GM18858 (cell line): ENCODE results near the gene MFAP1.
A peak's percentile ranks its signal among the peaks of the same experiment; 100 is the strongest.
"Not testable (repeated sequence)": the region's sequence is repeated elsewhere in the genome, so short reads cannot be mapped to it uniquely, and the experiment has no call there.

Experiments used
- ATAC-seq: cut with Tn5 transposase; IDR thresholded peaks from one replicate; pipeline ENCODE4 v1.9.1; 2021; ENCODE audit not compliant: unreplicated experiment

MFAP1 gene

GRCh38 chr15:43825305-43825704, 815 bp upstream of the MFAP1 start:
- not testable (repeated sequence) for ATAC-seq

- ATAC-seq, result no peak
These were observed 3.0 kb downstream of the MFAP1 start for GRCh38 chr15:43821505-43821904.

DNA sequence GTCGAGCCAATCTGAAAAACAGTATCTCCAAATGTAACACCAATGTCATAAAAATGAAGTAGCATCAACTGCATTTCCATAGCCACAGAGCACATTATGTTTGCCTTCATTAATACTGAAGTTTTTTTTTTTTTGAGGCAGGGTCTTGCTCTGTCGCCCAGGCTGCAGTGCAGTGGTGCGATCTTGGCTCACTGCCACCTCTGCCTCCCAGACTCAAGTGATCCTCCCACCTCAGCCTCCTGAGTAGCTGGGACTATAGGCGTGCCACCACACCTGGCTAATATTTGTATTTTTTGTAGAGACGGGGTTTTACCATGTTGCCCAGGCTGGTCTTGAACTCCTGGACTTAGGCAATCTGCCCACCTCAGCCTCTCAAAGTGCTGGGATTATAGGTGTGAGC, 9.4 kb downstream of the MFAP1 start:
- ATAC-seq, result not testable (repeated sequence)

DNA sequence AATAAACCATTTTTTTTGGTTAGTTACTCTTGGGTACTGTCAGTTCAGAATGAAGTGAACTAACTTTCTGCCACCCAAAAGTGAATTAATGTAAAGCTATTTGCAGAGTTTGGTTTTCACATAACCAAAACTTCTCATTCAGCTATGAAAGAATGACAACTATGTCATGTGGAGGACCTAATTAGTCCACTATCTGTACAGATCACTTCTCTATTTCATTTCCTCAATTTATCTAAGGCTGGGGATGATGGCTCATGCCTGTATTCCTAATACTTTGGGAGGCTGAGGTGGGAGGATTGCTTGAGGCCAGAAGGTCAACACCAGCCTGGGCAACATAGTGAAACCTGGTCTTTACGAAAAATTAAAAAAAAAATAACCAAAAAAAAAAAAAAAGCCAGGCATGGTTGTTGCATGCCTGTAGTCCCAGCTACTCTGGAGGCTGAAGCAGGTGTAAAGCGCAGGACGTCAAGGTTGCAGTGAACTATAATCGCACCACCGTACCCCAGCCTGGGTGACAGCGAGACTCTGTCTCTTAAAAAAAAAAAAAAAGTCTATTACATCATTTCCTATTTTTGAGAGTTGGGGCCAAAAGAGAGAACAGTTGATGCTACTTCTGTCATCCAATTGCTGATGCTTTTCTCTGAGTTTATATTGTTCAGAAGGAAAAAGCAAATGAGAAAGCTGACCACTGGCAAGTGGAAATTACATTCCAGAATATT, 15.4 kb downstream of the MFAP1 start:
- ATAC-seq, result peak; percentile 56

DNA sequence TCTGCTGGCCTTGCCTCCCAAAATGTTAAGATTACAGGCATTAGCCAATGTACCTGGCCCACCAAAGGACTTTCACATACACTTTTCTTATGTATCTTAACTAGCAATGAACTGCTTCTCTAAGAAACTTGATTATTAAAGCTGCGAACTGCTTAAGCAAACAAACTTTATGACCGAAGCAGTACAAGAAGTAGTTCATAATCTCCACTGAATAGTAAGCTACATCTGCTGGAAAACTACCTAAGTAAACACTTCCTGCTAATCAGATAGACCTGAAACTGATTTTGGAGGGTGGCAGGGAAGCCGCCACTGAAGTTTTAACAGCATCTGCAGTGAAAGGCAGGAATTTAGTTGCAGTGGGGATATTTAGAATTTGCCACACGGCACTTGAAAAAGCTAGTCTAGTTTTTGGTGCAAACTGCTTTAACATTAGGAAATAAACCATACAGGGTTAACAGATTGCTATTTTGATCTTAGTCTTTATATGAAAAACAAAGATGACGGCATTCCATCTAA, 16.0 kb downstream of the MFAP1 start:
- no peak for ATAC-seq

- ATAC-seq, result not testable (repeated sequence)
These were observed 21.8 kb downstream of the MFAP1 start for GRCh38 chr15:43802676-43803075.

- peak; percentile 71 for ATAC-seq
These were observed 24.0 kb downstream of the MFAP1 start, which contains the start of gene HYPK for GRCh38 chr15:43800286-43801141. HYPK (plus strand) TSS chr15:43800599; CDS start chr15:43800623, 24 bp downstream.

GRCh38 chr15:43799945-43800285, 24.6 kb downstream of the MFAP1 start, which contains the start of gene SERINC4:
SERINC4 (minus strand) TSS chr15:43800220; CDS start chr15:43799986, 234 bp downstream.
- no peak for ATAC-seq

DNA sequence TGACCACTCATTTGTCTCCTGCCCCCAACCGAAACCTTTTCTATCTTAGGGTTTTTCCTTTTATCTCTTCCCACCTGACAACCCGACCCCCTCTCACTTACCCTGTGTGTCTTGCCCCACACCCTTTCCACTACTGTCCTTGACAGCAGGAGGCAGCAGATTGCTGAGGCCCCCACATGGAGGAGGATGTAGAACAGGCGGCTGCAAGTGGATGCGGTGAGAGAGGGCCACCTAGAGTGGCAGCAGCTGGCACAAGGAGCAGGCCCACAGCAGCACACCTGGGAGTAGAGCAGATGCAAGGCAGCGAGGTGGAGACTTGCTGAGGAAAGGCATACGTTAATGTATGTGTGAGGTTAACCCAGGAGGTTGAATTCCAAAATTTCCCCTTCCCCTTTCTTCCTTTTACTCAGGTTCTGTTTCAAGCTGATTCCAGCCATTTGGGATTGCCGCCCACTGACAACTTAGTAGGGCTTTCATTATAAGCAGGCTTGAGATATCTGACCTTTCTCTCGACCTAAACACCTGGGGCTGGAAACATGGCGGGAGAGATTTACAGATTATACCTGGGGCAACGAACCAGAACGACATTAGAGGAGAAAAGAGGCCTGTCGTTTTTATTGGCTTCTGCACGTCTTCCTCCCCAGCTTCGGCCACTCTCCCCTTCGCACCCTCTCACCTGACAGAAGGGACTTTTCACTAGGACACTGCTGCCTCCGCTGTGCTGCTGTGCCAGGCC, 25.1 kb downstream of the MFAP1 start:
- no peak for ATAC-seq

- ATAC-seq, result no peak
These were observed 27.9 kb downstream of the MFAP1 start for GRCh38 chr15:43796566-43796965.

DNA sequence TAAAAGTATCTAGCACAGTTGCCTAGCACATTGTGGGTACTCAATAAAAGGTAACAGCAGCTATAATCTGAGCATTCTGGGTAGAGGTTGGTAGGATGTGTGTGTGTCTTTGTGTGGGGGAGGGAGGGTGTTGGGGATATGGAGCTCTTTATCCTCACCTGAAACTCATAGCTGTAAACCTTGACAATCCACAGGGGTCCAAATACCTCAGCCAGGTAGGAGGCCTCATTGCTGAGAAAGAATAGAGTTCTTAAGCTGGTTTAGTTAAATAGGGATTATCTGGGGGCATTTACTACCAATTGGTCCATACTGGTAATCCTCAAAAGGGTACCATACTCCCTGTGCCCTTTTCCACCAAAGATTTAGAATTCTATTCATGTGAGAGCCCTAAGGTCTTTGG, 28.5 kb downstream of the MFAP1 start:
- no peak for ATAC-seq

DNA sequence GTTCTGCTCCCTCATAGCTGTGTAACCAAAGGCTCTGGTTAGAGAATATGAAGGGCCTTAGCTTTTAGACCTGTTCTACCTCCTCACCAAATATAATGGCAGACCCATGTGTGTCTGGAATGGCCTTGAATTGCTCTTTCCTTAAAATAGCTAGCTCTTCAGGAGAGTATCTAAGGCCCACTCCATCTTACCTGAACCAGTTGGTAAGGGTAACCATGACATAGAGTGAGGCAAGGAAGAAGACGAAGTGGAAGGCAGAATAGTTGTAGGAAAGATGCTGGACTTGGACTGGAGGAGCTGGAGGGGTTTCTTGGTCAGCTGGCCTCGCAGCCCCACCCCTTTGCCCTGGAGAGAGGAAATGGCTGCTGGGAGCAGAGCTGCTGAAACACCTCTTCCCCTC, 29.3 kb downstream of the MFAP1 start:
- no peak for ATAC-seq

GRCh38 chr15:43794269-43795037, 30.0 kb downstream of the MFAP1 start:
- ATAC-seq, result no peak

DNA sequence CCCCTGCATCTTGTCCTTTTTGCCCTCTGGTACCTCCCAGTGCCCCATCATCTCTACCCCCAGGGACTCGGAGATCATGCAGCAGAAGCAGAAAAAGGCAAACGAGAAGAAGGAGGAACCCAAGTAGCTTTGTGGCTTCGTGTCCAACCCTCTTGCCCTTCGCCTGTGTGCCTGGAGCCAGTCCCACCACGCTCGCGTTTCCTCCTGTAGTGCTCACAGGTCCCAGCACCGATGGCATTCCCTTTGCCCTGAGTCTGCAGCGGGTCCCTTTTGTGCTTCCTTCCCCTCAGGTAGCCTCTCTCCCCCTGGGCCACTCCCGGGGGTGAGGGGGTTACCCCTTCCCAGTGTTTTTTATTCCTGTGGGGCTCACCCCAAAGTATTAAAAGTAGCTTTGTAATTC, 30.8 kb downstream of the MFAP1 start:
- ATAC-seq, result no peak

- no peak for ATAC-seq
These were observed 31.6 kb downstream of the MFAP1 start for GRCh38 chr15:43792761-43793476.

- peak; percentile 79 for ATAC-seq
These were observed 32.3 kb downstream of the MFAP1 start, which contains the start of gene SERF2 for GRCh38 chr15:43791993-43792760. SERF2 (plus strand) TSS chr15:43792320; CDS start chr15:43792377, 57 bp downstream.

GRCh38 chr15:43789409-43789808, 35.1 kb downstream of the MFAP1 start:
- no peak for ATAC-seq

- ATAC-seq, result no peak
These were observed 45.5 kb downstream of the MFAP1 start for GRCh38 chr15:43779016-43779415.
